GM12892 (cell line): Measurements from ENCODE around the gene SHISA5.

Experiments used
- POLR2A ChIP-seq: IDR thresholded peaks from 2 replicates; pipeline ENCODE4 v1.6.1; 2011; ENCODE audit warnings: low read depth, low read length, control low read depth
- POLR2AphosphoS5 ChIP-seq: IDR thresholded peaks from 2 replicates; pipeline ENCODE4 v1.6.1; 2011; ENCODE audit warnings: low read depth, low read length, control low read depth
- TAF1 ChIP-seq: IDR thresholded peaks from 2 replicates; pipeline ENCODE4 v1.6.1; 2011; ENCODE audit warnings: low read depth, mild to moderate bottlenecking, control low read depth, low read length, borderline replicate concordance

DNA sequence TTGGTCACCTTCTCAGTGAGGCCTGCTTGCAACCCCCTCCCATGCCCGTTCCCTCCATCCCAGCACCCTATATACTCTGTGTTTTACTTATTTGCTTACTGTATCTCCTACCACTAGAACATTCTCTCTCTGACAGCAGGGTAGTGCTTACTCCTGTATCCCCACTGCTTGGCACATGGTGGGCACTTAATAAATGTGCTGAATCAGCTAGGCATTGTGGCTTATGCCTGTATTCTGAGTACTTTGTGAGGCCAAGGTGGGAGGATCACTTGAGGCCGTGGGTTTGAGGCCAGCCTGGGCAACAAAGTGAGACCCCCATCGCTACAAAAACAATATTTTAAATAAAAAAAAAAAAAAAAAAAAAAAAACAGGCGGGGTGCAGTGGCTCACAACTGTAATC, 7.6 kb upstream of the SHISA5 start:
- TF ChIP-seq POLR2A (no peak), TAF1 (no peak), POLR2AphosphoS5 (no peak)
